ENCODE results near the gene MCOLN3. TPM values are rescaled to one million over a fixed set of nuclear protein-coding genes. Genes with fewer than 3 reads are reported as not detected.

MCOLN3 gene
- total and polyA plus RNA-seq, 2 of the 4 experiments (the other 2 are of a cell fraction) = 0.03 TPM; not detected in 1

DNA sequence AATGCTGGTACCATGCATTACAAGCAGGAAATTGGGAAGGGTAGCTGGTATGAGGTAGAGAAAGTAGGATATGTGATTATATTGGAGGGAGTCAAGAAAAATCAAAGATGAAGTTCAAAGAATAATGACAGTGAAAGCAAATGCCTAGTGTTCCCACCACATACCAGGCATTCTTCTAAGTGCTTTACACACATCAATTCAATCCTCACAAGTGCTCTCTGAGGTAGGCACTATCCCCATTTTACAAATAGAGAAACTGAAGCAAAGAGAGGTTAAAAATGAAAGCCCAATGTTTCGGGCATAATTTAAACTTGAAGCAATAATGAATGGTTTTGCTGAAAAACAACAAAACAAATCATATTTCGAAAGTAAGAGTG is 40.1 kb upstream of the MCOLN3 start:
- Histone ChIP-seq H4K20me1 (ENCODE audit: insufficient read depth, low read length) (no peaks in the 10 kb centered on the region), H3K4me2 (ENCODE audit: low read depth, low read length) (no peak overlapping the region), H3K9me1 (ENCODE audit: insufficient read depth, low read length) (no peaks in the 10 kb centered on the region), H2AFZ (replicated peaks; ENCODE audit: low read length, poor library complexity) (no peak overlapping the region), H2BK15ac (ENCODE audit: low read depth, low read length) (no peak overlapping the region), H3K36me3 (ENCODE audit: control insufficient read depth, insufficient read depth, low read length) (no peaks in the 10 kb centered on the region), H3K4me1 (ENCODE audit: control insufficient read depth, insufficient read depth, low read length) (no peaks in the 10 kb centered on the region), H3K27me3 (ENCODE audit: control insufficient read depth, insufficient read depth, low read length) (peaks cover 12% of the 10 kb centered on the region), H3K9me3 (ENCODE audit: control insufficient read depth, insufficient read depth, low read length) (no peaks in the 10 kb centered on the region), H4K5ac (ENCODE audit: low read depth, low read length) (no peak overlapping the region), H4K91ac (ENCODE audit: insufficient read depth, low read depth, low read length) (no peak overlapping the region), H3K4ac (ENCODE audit: low read depth, low read length) (no peak overlapping the region), H3K4me3 (ENCODE audit: insufficient read depth, low read depth, low read length) (no peak overlapping the region), H3K18ac (ENCODE audit: low read depth, low read length) (no peak overlapping the region), H3K9ac (ENCODE audit: low read depth, low read length) (no peak overlapping the region), H2BK20ac (ENCODE audit: low read depth, low read length) (no peak overlapping the region), H2BK120ac (ENCODE audit: low read depth, low read length) (no peak overlapping the region), H2AK5ac (ENCODE audit: low read depth, low read length) (no peak overlapping the region), H3K27ac (ENCODE audit: insufficient read depth, low read length) (no peak overlapping the region), H3K79me1 (ENCODE audit: low read depth in 1 of 2, low read length in 2 of 2) (no peaks in the 10 kb centered on the region), H4K8ac (ENCODE audit: low read depth in 2 of 2, low read length in 2 of 2) (no peak overlapping the region), H3K23ac (ENCODE audit: low read depth, low read length) (no peak overlapping the region), H2BK5ac (ENCODE audit: low read depth, low read length, poor library complexity, severe bottlenecking) (no peak overlapping the region), H3K56ac (ENCODE audit: extremely low read depth, insufficient read depth, low read length) (no peak overlapping the region), H2AK9ac (replicated peaks; ENCODE audit: low read depth, low read length, poor library complexity) (no peak overlapping the region), H3K14ac (replicated peaks; ENCODE audit: low read depth, low read length) (no peak overlapping the region)
- ChIA-PET POLR2A (ENCODE audit: unreplicated experiment) (no interaction called here), CTCF (no interaction called here)
- intact Hi-C loops (cut with micrococcal nuclease) = no loop called here
- ATAC-seq (ENCODE audit: low read depth) (no peak), DNase-seq (no peak)
- no TSS peak for BruUV-seq (replicated peaks)
- in situ Hi-C loops (cut with MboI; ENCODE audit: low sequenced_read_pairs) = no loop called here
- dilution Hi-C loops (cut with HindIII; ENCODE audit: low sequenced_read_pairs, unreplicated experiment) = no loop called here
- TF ChIP-seq, protein P1, sequence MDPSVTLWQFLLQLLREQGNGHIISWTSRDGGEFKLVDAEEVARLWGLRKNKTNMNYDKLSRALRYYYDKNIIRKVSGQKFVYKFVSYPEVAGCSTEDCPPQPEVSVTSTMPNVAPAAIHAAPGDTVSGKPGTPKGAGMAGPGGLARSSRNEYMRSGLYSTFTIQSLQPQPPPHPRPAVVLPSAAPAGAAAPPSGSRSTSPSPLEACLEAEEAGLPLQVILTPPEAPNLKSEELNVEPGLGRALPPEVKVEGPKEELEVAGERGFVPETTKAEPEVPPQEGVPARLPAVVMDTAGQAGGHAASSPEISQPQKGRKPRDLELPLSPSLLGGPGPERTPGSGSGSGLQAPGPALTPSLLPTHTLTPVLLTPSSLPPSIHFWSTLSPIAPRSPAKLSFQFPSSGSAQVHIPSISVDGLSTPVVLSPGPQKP (IDR thresholded peaks at IDR 0.05; ENCODE audit: borderline replicate concordance, low read depth, low read length) = no peak
- TF ChIP-seq POLR2A (IDR thresholded peaks at IDR 0.05; ENCODE audit: low read depth, low read length) (no peak), RCOR1 (IDR thresholded peaks at IDR 0.05; ENCODE audit: insufficient replicate concordance, low read length) (no peak), RAD21 (IDR thresholded peaks at IDR 0.05; ENCODE audit: low read length) (no peak), MAZ (IDR thresholded peaks at IDR 0.05; ENCODE audit: borderline replicate concordance, low read depth, low read length) (no peak), CEBPB (IDR thresholded peaks at IDR 0.05; ENCODE audit: low read depth, low read length) (no peak), RFX5 (IDR thresholded peaks at IDR 0.05; ENCODE audit: low read depth, low read length) (no peak), MXI1 (IDR thresholded peaks at IDR 0.05; ENCODE audit: borderline replicate concordance, low read depth, low read length) (no peak), SMC3 (IDR thresholded peaks at IDR 0.05; ENCODE audit: low read depth, low read length) (no peak), MAFK (IDR thresholded peaks at IDR 0.05; ENCODE audit: low read depth, low read length) (no peak), CHD1 (IDR thresholded peaks at IDR 0.05; ENCODE audit: low read depth, low read length) (no peak), BHLHE40 (IDR thresholded peaks at IDR 0.05; ENCODE audit: low read depth, low read length) (no peak), FOS (IDR thresholded peaks at IDR 0.05; ENCODE audit: low read depth, low read length) (no peak), NFE2L2 (IDR thresholded peaks at IDR 0.05; ENCODE audit: low read depth, low read length) (no peak)
- TF ChIP-seq, protein P2, sequence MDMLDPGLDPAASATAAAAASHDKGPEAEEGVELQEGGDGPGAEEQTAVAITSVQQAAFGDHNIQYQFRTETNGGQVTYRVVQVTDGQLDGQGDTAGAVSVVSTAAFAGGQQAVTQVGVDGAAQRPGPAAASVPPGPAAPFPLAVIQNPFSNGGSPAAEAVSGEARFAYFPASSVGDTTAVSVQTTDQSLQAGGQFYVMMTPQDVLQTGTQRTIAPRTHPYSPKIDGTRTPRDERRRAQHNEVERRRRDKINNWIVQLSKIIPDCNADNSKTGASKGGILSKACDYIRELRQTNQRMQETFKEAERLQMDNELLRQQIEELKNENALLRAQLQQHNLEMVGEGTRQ (IDR thresholded peaks at IDR 0.05; ENCODE audit: low read depth, low read length) = no peak
- TF ChIP-seq, protein P3, sequence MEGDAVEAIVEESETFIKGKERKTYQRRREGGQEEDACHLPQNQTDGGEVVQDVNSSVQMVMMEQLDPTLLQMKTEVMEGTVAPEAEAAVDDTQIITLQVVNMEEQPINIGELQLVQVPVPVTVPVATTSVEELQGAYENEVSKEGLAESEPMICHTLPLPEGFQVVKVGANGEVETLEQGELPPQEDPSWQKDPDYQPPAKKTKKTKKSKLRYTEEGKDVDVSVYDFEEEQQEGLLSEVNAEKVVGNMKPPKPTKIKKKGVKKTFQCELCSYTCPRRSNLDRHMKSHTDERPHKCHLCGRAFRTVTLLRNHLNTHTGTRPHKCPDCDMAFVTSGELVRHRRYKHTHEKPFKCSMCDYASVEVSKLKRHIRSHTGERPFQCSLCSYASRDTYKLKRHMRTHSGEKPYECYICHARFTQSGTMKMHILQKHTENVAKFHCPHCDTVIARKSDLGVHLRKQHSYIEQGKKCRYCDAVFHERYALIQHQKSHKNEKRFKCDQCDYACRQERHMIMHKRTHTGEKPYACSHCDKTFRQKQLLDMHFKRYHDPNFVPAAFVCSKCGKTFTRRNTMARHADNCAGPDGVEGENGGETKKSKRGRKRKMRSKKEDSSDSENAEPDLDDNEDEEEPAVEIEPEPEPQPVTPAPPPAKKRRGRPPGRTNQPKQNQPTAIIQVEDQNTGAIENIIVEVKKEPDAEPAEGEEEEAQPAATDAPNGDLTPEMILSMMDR (conservative IDR thresholded peaks at IDR 0.05; ENCODE audit: low read depth, low read length) = no peak
- WGBS, 2 experiments (ENCODE audit: extremely low coverage in 2 of 2, insufficient read length in 1 of 2) = no CpG with 5 or more reads among the region's 2 CpGs

All from IMR-90 (cell line).